H9 (cell line): ENCODE results near the gene AP1S1. TPM values are rescaled to one million over a fixed set of nuclear protein-coding genes. Genes with fewer than 3 reads are reported as not detected.

ENCODE experiments used
- DNase-seq: peaks from one replicate; pipeline ENCODE4 v3.0.0-alpha.2; 2017
- H2AFZ ChIP-seq: one replicate; pipeline ENCODE4 v1.6.1; 2013; ENCODE audit warnings: mild to moderate bottlenecking, low read length, control low read depth, moderate library complexity
- H2AK5ac ChIP-seq: 2 replicates; pipeline ENCODE4 v1.6.1; 2013; ENCODE audit warnings: low read length, control low read depth, mixed read lengths; ENCODE audit not compliant: insufficient read length
- H2BK120ac ChIP-seq: one replicate; pipeline ENCODE4 v1.6.1; 2013; ENCODE audit warnings: low read depth, mild to moderate bottlenecking, low read length, control low read depth, inconsistent platforms; ENCODE audit not compliant: poor library complexity, severe bottlenecking
- H2BK12ac ChIP-seq: 2 replicates; pipeline ENCODE4 v1.6.1; 2013; ENCODE audit warnings: low read length, control low read depth, mixed read lengths, low read depth; ENCODE audit not compliant: insufficient read length
- H2BK15ac ChIP-seq: 2 replicates; pipeline ENCODE4 v1.6.1; 2013; ENCODE audit warnings: low read depth, low read length, control low read depth
- H2BK20ac ChIP-seq: one replicate; pipeline ENCODE4 v1.6.1; 2013; ENCODE audit warnings: low read depth, mild to moderate bottlenecking, low read length, control low read depth, inconsistent platforms; ENCODE audit not compliant: poor library complexity, severe bottlenecking
- H2BK5ac ChIP-seq: 2 replicates; pipeline ENCODE4 v1.6.1; 2013; ENCODE audit warnings: low read length, control low read depth, mixed read lengths; ENCODE audit not compliant: insufficient read length
- H3K14ac ChIP-seq: 2 replicates; pipeline ENCODE4 v1.6.1; 2013; ENCODE audit warnings: low read length, control low read depth; ENCODE audit not compliant: insufficient read depth
- H3K18ac ChIP-seq: 2 replicates; pipeline ENCODE4 v1.6.1; 2013; ENCODE audit warnings: low read depth, mild to moderate bottlenecking, mixed read lengths, low read length, control low read depth; ENCODE audit not compliant: insufficient read length
- H3K23ac ChIP-seq: 2 replicates; pipeline ENCODE4 v1.6.1; 2013; ENCODE audit warnings: low read length, control low read depth, mixed read lengths, low read depth; ENCODE audit not compliant: insufficient read length
- H3K23me2 ChIP-seq: 2 replicates; pipeline ENCODE4 v1.6.1; 2013; ENCODE audit warnings: low read depth, mild to moderate bottlenecking, mixed read lengths, low read length, control low read depth; ENCODE audit not compliant: insufficient read length, poor library complexity, severe bottlenecking
- H3K27ac ChIP-seq: 2 replicates; pipeline ENCODE4 v1.5.1; 2013; ENCODE audit warnings: low read length, control low read depth, mixed read lengths, low read depth; ENCODE audit not compliant: insufficient read length
- H3K27me3 ChIP-seq: 2 replicates; pipeline ENCODE4 v1.6.1; 2013; ENCODE audit warnings: low read length, control low read depth, inconsistent platforms; ENCODE audit not compliant: insufficient read depth
- H3K4ac ChIP-seq: 2 replicates; pipeline ENCODE4 v1.6.1; 2013; ENCODE audit warnings: low read depth, mild to moderate bottlenecking, control low read depth, inconsistent platforms, low read length, moderate library complexity
- H3K4me1 ChIP-seq: 2 replicates; pipeline ENCODE4 v1.6.1; 2013; ENCODE audit warnings: low read length, control low read depth, inconsistent platforms; ENCODE audit not compliant: insufficient read depth
- H3K4me2 ChIP-seq: 2 replicates; pipeline ENCODE4 v1.6.1; 2013; ENCODE audit warnings: low read length, control low read depth, mixed read lengths; ENCODE audit not compliant: insufficient read length, insufficient read depth
- H3K56ac ChIP-seq: 2 replicates; pipeline ENCODE4 v1.6.1; 2013; ENCODE audit warnings: low read depth, mild to moderate bottlenecking, mixed read lengths, low read length, control low read depth; ENCODE audit not compliant: insufficient read length
- H3K79me1 ChIP-seq: 2 replicates; pipeline ENCODE4 v1.6.1; 2013; ENCODE audit warnings: low read depth, mild to moderate bottlenecking, moderate library complexity, low read length, control low read depth, inconsistent platforms; ENCODE audit not compliant: insufficient read depth, poor library complexity, severe bottlenecking
- H3K79me2 ChIP-seq: 2 replicates; pipeline ENCODE4 v1.6.1; 2013; ENCODE audit warnings: low read length, control low read depth, inconsistent platforms; ENCODE audit not compliant: insufficient read depth
- H3K9ac ChIP-seq: 2 replicates; pipeline ENCODE4 v1.6.1; 2013; ENCODE audit warnings: low read length, control low read depth, mixed read lengths; ENCODE audit not compliant: insufficient read length; ENCODE audit errors: extremely low read depth
- H3K9me3 ChIP-seq: one replicate; pipeline ENCODE4 v1.6.1; 2013; ENCODE audit warnings: low read depth, low read length, inconsistent platforms; ENCODE audit not compliant: control insufficient read depth
- H3T11ph ChIP-seq: one replicate; pipeline ENCODE4 v1.6.1; 2013; ENCODE audit warnings: mild to moderate bottlenecking, low read length, control low read depth, inconsistent platforms
- H4K20me1 ChIP-seq: one replicate; pipeline ENCODE4 v1.6.1; 2013; ENCODE audit not compliant: control insufficient read depth, insufficient read length, insufficient read depth
- H4K5ac ChIP-seq: 2 replicates; pipeline ENCODE4 v1.6.1; 2013; ENCODE audit warnings: low read depth, mild to moderate bottlenecking, mixed read lengths, low read length, control low read depth; ENCODE audit not compliant: insufficient read length
- H4K8ac ChIP-seq: replicated peaks from 2 replicates; pipeline ENCODE4 v1.6.1; 2013; ENCODE audit warnings: low read length, control low read depth, mixed read lengths, low read depth; ENCODE audit not compliant: insufficient read length
- H4K91ac ChIP-seq: 2 replicates; pipeline ENCODE4 v1.6.1; 2013; ENCODE audit warnings: low read depth, mild to moderate bottlenecking, moderate library complexity, mixed read lengths, low read length, control low read depth; ENCODE audit not compliant: insufficient read length
- H3K27ac Mint-ChIP-seq, 3 experiments: 2 replicates in 2 of 3; 3 replicates in 1 of 3; pipeline ENCODE4 v1.8.0; 2020 to 2021; ENCODE audit warnings: mixed read lengths in 3 of 3, mild to moderate bottlenecking in 1 of 3, moderate library complexity in 1 of 3
- H3K27me3 Mint-ChIP-seq: 2 replicates; pipeline ENCODE4 v1.8.0; 2021; ENCODE audit warnings: low read depth, mild to moderate bottlenecking, moderate library complexity, mixed read lengths
- H3K36me3 Mint-ChIP-seq, 3 experiments: 2 replicates in 2 of 3; 3 replicates in 1 of 3; pipeline ENCODE4 v1.8.0; 2020 to 2021; ENCODE audit warnings: low read depth in 3 of 3, mixed read lengths in 3 of 3; ENCODE audit not compliant: insufficient read depth in 1 of 3
- H3K4me1 Mint-ChIP-seq, 2 experiments: 2 replicates each; pipeline ENCODE4 v1.8.0; 2020; ENCODE audit warnings: mixed read lengths in 2 of 2
- H3K4me3 Mint-ChIP-seq, 2 experiments: 2 replicates in 1 of 2; 3 replicates in 1 of 2; pipeline ENCODE4 v1.8.0; 2020 to 2021; ENCODE audit warnings: mild to moderate bottlenecking in 2 of 2, mixed read lengths in 2 of 2, moderate library complexity in 1 of 2
- H3K9me3 Mint-ChIP-seq, 2 experiments: 2 replicates in 1 of 2; 3 replicates in 1 of 2; pipeline ENCODE4 v1.8.0; 2020; ENCODE audit warnings: mild to moderate bottlenecking in 2 of 2, mixed read lengths in 2 of 2, moderate library complexity in 1 of 2
- CTCF ChIP-seq: fragments of 200-600 bp; sonication (generic); conservative IDR thresholded peaks from 3 replicates; pipeline ENCODE4 v1.8.0; 2021; ENCODE audit warnings: antibody characterized with exemption, mild to moderate bottlenecking
- WGBS: extraction: QIAGEN DNeasy Blood & Tissue Kit; methylation state at CpG from one replicate; pipeline ENCODE4 v1.1.7; 2013; ENCODE audit warnings: missing lambda C conversion rate, low lambda C conversion rate, mixed read lengths; ENCODE audit not compliant: insufficient read length; ENCODE audit errors: extremely low coverage; 5-methylcytosine and 5-hydroxymethylcytosine counted together
- total RNA-seq: library from RNA; stranded (reverse); gene quantifications from 2 replicates; pipeline ENCODE4 v1.2.1, GENCODE V29; 2021

The AP1S1 gene
- total RNA-seq, 1 experiment from 2014 or later = 65.2 TPM

DNA sequence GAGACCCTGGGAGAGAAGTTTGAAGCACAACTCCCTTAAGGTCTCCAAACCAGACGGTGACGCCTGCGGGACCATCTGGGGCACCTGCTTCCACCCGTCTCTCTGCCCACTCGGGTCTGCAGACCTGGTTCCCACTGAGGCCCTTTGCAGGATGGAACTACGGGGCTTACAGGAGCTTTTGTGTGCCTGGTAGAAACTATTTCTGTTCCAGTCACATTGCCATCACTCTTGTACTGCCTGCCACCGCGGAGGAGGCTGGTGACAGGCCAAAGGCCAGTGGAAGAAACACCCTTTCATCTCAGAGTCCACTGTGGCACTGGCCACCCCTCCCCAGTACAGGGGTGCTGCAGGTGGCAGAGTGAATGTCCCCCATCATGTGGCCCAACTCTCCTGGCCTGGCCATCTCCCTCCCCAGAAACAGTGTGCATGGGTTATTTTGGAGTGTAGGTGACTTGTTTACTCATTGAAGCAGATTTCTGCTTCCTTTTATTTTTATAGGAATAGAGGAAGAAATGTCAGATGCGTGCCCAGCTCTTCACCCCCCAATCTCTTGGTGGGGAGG, 16.5 kb upstream of the AP1S1 start:
- Histone ChIP-seq H3K4me2 (no peak overlapping the region), H3K9ac (no peak overlapping the region), H3K9me3 (no peaks in the 10 kb centered on the region), H3K27ac (no peak overlapping the region), H3K56ac (no peak overlapping the region), H2BK120ac (no peak overlapping the region), H3K79me1 (no peaks in the 10 kb centered on the region), H3K23ac (no peak overlapping the region), H4K91ac (no peak overlapping the region), H2BK5ac (no peak overlapping the region), H3K14ac (no peak overlapping the region), H4K20me1 (no peaks in the 10 kb centered on the region), H3K27me3 (no peaks in the 10 kb centered on the region), H2BK12ac (no peak overlapping the region), H4K5ac (no peak overlapping the region), H3K4ac (no peak overlapping the region), H3K4me1 (no peaks in the 10 kb centered on the region; the same call in 1 of the 2 replicates), H2BK20ac (no peak overlapping the region), H4K8ac (no peak overlapping the region), H3T11ph (no peak overlapping the region), H2AK5ac (no peak overlapping the region), H3K79me2 (no peaks in the 10 kb centered on the region), H2BK15ac (no peak overlapping the region), H2AFZ (no peak overlapping the region), H3K23me2 (peaks cover 3% of the 10 kb centered on the region), H3K18ac (no peak overlapping the region)
- Mint-ChIP-seq H3K27me3 (no peaks in the 10 kb centered on the region; the same call in 1 of the 2 replicates), H3K36me3 (peaks cover 0 to 20% (median 0%) of the 10 kb centered on the region in 3 experiments; a peak in 2 of 7 replicates), H3K9me3 (no peaks in the 10 kb centered on the region), H3K4me1 (peaks cover 38 to 41% of the 10 kb centered on the region in 2 experiments), H3K27ac (peak overlapping the region in 1 of 3 experiments; percentile 98; a peak in 2 of 7 replicates), H3K4me3 (no peak overlapping the region; a peak in 1 of 5 replicates)
- no peak for TF ChIP-seq CTCF
- WGBS = no CpG with 5 or more reads among the region's 9 CpGs
- no peak for DNase-seq
